SK-N-SH treated with all-trans-retinoic acid at 6 μM for 48 hours (cell line): Measurements from ENCODE around the gene KLHL35.

Experiments
- ATAC-seq: fragments of 200-7000 bp; cut with Tn5 transposase; 3 replicates; pipeline ENCODE4 v1.9.1; 2020; ENCODE audit warnings: mild to moderate bottlenecking, moderate library complexity
- ARNTL ChIP-seq: fragments of 450-650 bp; formaldehyde crosslinking; IDR thresholded peaks from 2 replicates; pipeline ENCODE4 v1.5.0; 2020; ENCODE audit warnings: low read depth, mild to moderate bottlenecking, moderate library complexity, borderline replicate concordance
- BACH2 ChIP-seq: fragments of 250-450 bp; sonication (Bioruptor Pico); IDR thresholded peaks from 2 replicates; pipeline ENCODE4 v1.9.0; 2021; ENCODE audit warnings: mild to moderate bottlenecking, borderline replicate concordance
- CSDC2 ChIP-seq: fragments of 250-450 bp; sonication (Bioruptor Pico); IDR thresholded peaks from 2 replicates; pipeline ENCODE4 v1.5.0; 2020; ENCODE audit warnings: mild to moderate bottlenecking, moderate library complexity
- GLIS3 ChIP-seq: fragments of 250-450 bp; sonication (Bioruptor Pico); IDR thresholded peaks from 2 replicates; pipeline ENCODE4 v1.5.0; 2020; ENCODE audit warnings: mild to moderate bottlenecking, moderate library complexity
- ISL1 ChIP-seq: fragments of 250-450 bp; sonication (Bioruptor Pico); IDR thresholded peaks from 2 replicates; pipeline ENCODE4 v2.1.2; 2022; ENCODE audit warnings: mild to moderate bottlenecking, moderate library complexity
- OSR1 ChIP-seq: fragments of 250-450 bp; sonication (Bioruptor Pico); IDR thresholded peaks from 2 replicates; pipeline ENCODE4 v1.8.0; 2022; ENCODE audit warnings: moderate library complexity, mild to moderate bottlenecking, inconsistent platforms
- PATZ1 ChIP-seq: fragments of 250-450 bp; sonication (Bioruptor Pico); IDR thresholded peaks from 2 replicates; pipeline ENCODE4 v1.8.0; 2020; ENCODE audit warnings: mild to moderate bottlenecking, moderate library complexity, borderline replicate concordance
- POU6F1 ChIP-seq: fragments of 250-450 bp; sonication (Bioruptor Pico); IDR thresholded peaks from 2 replicates; pipeline ENCODE4 v1.8.0; 2021; ENCODE audit warnings: low read depth, mild to moderate bottlenecking, moderate library complexity, borderline replicate concordance
- PPARA ChIP-seq: fragments of 250-450 bp; sonication (Bioruptor Pico); IDR thresholded peaks from 2 replicates; pipeline ENCODE4 v1.5.0; 2020; ENCODE audit warnings: mild to moderate bottlenecking, borderline replicate concordance
- RARB ChIP-seq: fragments of 250-450 bp; sonication (Bioruptor Pico); IDR thresholded peaks from 2 replicates; pipeline ENCODE4 v1.8.0; 2021; ENCODE audit warnings: mild to moderate bottlenecking, moderate library complexity
- SNAI2 ChIP-seq: fragments of 250-450 bp; sonication (Bioruptor Pico); IDR thresholded peaks from 2 replicates; pipeline ENCODE4 v1.5.0; 2020; ENCODE audit warnings: mild to moderate bottlenecking, moderate library complexity
- TCF4 ChIP-seq: fragments of 250-450 bp; sonication (Bioruptor Pico); IDR thresholded peaks from 2 replicates; pipeline ENCODE4 v1.8.0; 2021; ENCODE audit warnings: mild to moderate bottlenecking, moderate library complexity, borderline replicate concordance
- TOX ChIP-seq: fragments of 250-450 bp; sonication (Bioruptor Pico); IDR thresholded peaks from 2 replicates; pipeline ENCODE4 v1.8.0; 2021; ENCODE audit warnings: mild to moderate bottlenecking, moderate library complexity, borderline replicate concordance
- ZC3H10 ChIP-seq: fragments of 250-450 bp; sonication (Bioruptor Pico); IDR thresholded peaks from 2 replicates; pipeline ENCODE4 v1.5.1; 2021; ENCODE audit warnings: mild to moderate bottlenecking, moderate library complexity
- ZFP3 ChIP-seq: fragments of 250-450 bp; sonication (Bioruptor Pico); IDR thresholded peaks from 2 replicates; pipeline ENCODE4 v1.5.0; 2020; ENCODE audit warnings: mild to moderate bottlenecking, moderate library complexity
- ZFP30 ChIP-seq: fragments of 450-650 bp; formaldehyde crosslinking; IDR thresholded peaks from 2 replicates; pipeline ENCODE4 v1.5.0; 2022; ENCODE audit warnings: mild to moderate bottlenecking, moderate library complexity
- ZNF565 ChIP-seq: fragments of 450-650 bp; formaldehyde crosslinking; conservative IDR thresholded peaks from 2 replicates; pipeline ENCODE4 v1.5.0; 2020; ENCODE audit warnings: low read depth, mild to moderate bottlenecking, moderate library complexity
- ZNF70 ChIP-seq: fragments of 450-650 bp; formaldehyde crosslinking; IDR thresholded peaks from 2 replicates; pipeline ENCODE4 v1.5.0; 2020; ENCODE audit warnings: mild to moderate bottlenecking, moderate library complexity
- ZNF8 ChIP-seq: fragments of 450-650 bp; formaldehyde crosslinking; IDR thresholded peaks from 2 replicates; pipeline ENCODE4 v1.5.0; 2020; ENCODE audit warnings: mild to moderate bottlenecking, moderate library complexity
- TF ChIP-seq, protein P1 (sequence below): fragments of 250-450 bp; sonication (Bioruptor Pico); IDR thresholded peaks from 2 replicates; pipeline ENCODE4 v1.5.1; 2021; ENCODE audit warnings: mild to moderate bottlenecking, moderate library complexity
- TF ChIP-seq, protein P2 (sequence below): fragments of 250-450 bp; sonication (Bioruptor Pico); IDR thresholded peaks from 2 replicates; pipeline ENCODE4 v1.5.1; 2020; ENCODE audit warnings: low read depth, mild to moderate bottlenecking, moderate library complexity
- TF ChIP-seq, protein P3 (sequence below): fragments of 250-450 bp; sonication (Bioruptor Pico); IDR thresholded peaks from 2 replicates; pipeline ENCODE4 v1.5.0; 2020; ENCODE audit warnings: mild to moderate bottlenecking, moderate library complexity

KLHL35 gene

DNA sequence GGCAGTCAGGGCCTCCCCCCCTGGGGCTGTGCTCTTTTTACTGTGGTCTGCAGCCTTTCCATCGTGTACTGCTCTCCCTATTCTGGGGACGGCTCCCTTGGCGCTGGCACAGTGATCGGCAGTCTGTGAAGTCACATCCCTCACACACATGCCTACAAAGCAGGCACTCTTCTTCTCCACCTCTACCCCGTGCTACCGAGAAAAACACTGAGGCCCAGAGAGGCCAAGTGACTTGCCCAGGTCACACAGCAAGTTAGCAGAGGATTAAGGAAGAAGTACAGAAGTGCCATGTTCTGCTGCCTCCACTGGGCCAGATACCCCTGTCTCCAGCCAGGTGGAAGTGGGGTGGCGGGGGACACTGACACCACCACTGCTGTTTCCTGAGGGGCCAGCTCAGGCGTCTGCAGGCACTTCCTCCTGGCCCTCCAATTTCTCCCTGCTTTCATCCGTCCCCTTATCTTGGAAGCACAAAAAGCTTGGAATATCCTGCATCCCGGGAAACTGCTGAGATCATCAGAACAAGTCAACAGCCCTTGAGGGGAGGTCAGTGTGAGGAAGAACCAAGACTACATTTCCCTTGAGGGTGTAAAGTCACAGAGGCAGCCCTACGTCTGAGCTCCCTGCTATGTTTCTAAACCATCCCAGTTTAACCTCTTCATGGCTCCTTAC is 30.2 kb upstream of the KLHL35 start:
- no peak for ATAC-seq
- TF ChIP-seq ZNF70 (CRISPR knock-in tag) = no peak
- no peak for TF ChIP-seq ZC3H10 (CRISPR knock-in tag)
- TF ChIP-seq RARB (CRISPR knock-in tag) = no peak
- TF ChIP-seq, protein P1, sequence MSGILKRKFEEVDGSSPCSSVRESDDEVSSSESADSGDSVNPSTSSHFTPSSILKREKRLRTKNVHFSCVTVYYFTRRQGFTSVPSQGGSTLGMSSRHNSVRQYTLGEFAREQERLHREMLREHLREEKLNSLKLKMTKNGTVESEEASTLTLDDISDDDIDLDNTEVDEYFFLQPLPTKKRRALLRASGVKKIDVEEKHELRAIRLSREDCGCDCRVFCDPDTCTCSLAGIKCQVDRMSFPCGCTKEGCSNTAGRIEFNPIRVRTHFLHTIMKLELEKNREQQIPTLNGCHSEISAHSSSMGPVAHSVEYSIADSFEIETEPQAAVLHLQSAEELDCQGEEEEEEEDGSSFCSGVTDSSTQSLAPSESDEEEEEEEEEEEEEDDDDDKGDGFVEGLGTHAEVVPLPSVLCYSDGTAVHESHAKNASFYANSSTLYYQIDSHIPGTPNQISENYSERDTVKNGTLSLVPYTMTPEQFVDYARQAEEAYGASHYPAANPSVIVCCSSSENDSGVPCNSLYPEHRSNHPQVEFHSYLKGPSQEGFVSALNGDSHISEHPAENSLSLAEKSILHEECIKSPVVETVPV (CRISPR knock-in tag) = no peak
- no peak for TF ChIP-seq TOX (CRISPR knock-in tag)
- TF ChIP-seq, protein P2, sequence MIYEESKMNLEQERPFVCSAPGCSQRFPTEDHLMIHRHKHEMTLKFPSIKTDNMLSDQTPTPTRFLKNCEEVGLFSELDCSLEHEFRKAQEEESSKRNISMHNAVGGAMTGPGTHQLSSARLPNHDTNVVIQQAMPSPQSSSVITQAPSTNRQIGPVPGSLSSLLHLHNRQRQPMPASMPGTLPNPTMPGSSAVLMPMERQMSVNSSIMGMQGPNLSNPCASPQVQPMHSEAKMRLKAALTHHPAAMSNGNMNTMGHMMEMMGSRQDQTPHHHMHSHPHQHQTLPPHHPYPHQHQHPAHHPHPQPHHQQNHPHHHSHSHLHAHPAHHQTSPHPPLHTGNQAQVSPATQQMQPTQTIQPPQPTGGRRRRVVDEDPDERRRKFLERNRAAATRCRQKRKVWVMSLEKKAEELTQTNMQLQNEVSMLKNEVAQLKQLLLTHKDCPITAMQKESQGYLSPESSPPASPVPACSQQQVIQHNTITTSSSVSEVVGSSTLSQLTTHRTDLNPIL (CRISPR knock-in tag) = no peak
- no peak for TF ChIP-seq ZFP30 (CRISPR knock-in tag)
- TF ChIP-seq ZFP3 (CRISPR knock-in tag) = no peak
- TF ChIP-seq BACH2 (CRISPR knock-in tag) = no peak
- TF ChIP-seq ZNF8 (CRISPR knock-in tag) = no peak
- no peak for TF ChIP-seq OSR1

GRCh38 chr11:75462117-75462653 is 29.2 kb upstream of the KLHL35 start:
- no peak for ATAC-seq
- TF ChIP-seq PATZ1 (CRISPR knock-in tag) (no peak), GLIS3 (CRISPR knock-in tag) (no peak), ARNTL (CRISPR knock-in tag) (no peak), ZNF8 (CRISPR knock-in tag) (no peak), CSDC2 (CRISPR knock-in tag) (no peak), ZFP3 (CRISPR knock-in tag) (no peak), OSR1 (no peak), TCF4 (CRISPR knock-in tag) (no peak), BACH2 (CRISPR knock-in tag) (no peak), ISL1 (CRISPR knock-in tag) (no peak), SNAI2 (CRISPR knock-in tag) (no peak), ZNF70 (CRISPR knock-in tag) (no peak)
- TF ChIP-seq, protein P3, sequence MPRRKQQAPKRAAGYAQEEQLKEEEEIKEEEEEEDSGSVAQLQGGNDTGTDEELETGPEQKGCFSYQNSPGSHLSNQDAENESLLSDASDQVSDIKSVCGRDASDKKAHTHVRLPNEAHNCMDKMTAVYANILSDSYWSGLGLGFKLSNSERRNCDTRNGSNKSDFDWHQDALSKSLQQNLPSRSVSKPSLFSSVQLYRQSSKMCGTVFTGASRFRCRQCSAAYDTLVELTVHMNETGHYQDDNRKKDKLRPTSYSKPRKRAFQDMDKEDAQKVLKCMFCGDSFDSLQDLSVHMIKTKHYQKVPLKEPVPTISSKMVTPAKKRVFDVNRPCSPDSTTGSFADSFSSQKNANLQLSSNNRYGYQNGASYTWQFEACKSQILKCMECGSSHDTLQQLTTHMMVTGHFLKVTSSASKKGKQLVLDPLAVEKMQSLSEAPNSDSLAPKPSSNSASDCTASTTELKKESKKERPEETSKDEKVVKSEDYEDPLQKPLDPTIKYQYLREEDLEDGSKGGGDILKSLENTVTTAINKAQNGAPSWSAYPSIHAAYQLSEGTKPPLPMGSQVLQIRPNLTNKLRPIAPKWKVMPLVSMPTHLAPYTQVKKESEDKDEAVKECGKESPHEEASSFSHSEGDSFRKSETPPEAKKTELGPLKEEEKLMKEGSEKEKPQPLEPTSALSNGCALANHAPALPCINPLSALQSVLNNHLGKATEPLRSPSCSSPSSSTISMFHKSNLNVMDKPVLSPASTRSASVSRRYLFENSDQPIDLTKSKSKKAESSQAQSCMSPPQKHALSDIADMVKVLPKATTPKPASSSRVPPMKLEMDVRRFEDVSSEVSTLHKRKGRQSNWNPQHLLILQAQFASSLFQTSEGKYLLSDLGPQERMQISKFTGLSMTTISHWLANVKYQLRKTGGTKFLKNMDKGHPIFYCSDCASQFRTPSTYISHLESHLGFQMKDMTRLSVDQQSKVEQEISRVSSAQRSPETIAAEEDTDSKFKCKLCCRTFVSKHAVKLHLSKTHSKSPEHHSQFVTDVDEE = no peak
- TF ChIP-seq, protein P1 (CRISPR knock-in tag) = no peak

DNA sequence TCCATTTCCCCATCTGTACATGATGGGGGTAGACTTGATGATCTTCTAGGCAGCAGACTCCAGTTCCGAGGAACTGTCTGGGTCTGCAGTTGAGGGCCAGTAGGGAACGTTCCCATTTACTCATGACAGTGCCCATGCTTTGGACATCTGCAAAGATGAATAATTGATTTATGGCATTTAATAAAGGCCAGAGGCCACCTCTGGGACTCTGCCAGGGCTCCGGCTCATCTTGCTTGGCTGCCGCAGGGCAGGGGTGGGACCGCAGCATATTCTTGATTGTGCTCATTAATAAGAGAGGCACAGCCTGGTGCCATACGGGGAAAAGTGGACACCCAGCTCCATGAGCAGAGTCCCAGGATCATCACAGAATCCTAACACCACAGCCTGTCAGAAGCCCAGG is 28.1 kb upstream of the KLHL35 start:
- peak; percentile 40; the same call in 2 of the 3 replicates for ATAC-seq
- TF ChIP-seq ZNF70 (CRISPR knock-in tag) (no peak), POU6F1 (CRISPR knock-in tag) (no peak), ZNF565 (CRISPR knock-in tag) (no peak), ISL1 (CRISPR knock-in tag) (no peak), PPARA (no peak), ZFP3 (CRISPR knock-in tag) (no peak), ZC3H10 (CRISPR knock-in tag) (no peak), PATZ1 (CRISPR knock-in tag) (no peak)
